B cell (primary cell): Measurements from ENCODE around the gene ZDHHC24. TPM values are rescaled to one million over a fixed set of nuclear protein-coding genes. Genes with fewer than 3 reads are reported as not detected.

ENCODE experiments used
- ATAC-seq: fragments of 200-7000 bp; cut with Tn5 transposase; one replicate; pipeline ENCODE4 v1.10.0; 2021; ENCODE audit warnings: low read depth, mild to moderate bottlenecking, moderate number of reproducible peaks, moderate library complexity
- CTCF ChIA-PET: fragments of 350-600 bp; sonication (Branson Sonifier 250); formaldehyde crosslinking; loops from one replicate; lab custom pipeline; 2021; ENCODE audit warnings: antibody characterized with exemption, inconsistent platforms; lab: Charles Lee
- POLR2A ChIA-PET: fragments of 350-600 bp; sonication (Branson Sonifier 250); formaldehyde crosslinking; loops from one replicate; lab custom pipeline; 2021; ENCODE audit warnings: antibody characterized with exemption; lab: Charles Lee
- DNase-seq: peaks from one replicate; pipeline ENCODE4 v3.0.0; 2013
- H2AFZ ChIP-seq: 2 replicates; pipeline ENCODE4 v1.6.1; 2012; ENCODE audit warnings: mild to moderate bottlenecking, low read depth, low read length; ENCODE audit not compliant: insufficient read depth, poor library complexity, severe bottlenecking
- H3K27ac ChIP-seq, 2 donors: 1 replicate in 1 of 2; 2 replicates in 1 of 2; pipeline ENCODE4 v1.5.1; 2012 to 2013; ENCODE audit warnings: low read length in 2 of 2, mild to moderate bottlenecking in 2 of 2, moderate library complexity in 1 of 2
- H3K27me3 ChIP-seq, 4 experiments: fragments of 200-600 bp in 1 of 4; sonication (generic) in 1 of 4; replicated peaks in 1 of 4; 1 replicate in 2 of 4; 2 replicates in 2 of 4; pipeline versions ENCODE4 v1.6.1 to v1.7.0; 2013 to 2016; ENCODE audit warnings: low read length in 3 of 4, mild to moderate bottlenecking in 2 of 4, mixed read lengths in 1 of 4, moderate library complexity in 1 of 4; ENCODE audit not compliant: insufficient read depth in 4 of 4, control insufficient read depth in 3 of 4; ENCODE audit errors: control extremely low read depth in 1 of 4
- H3K36me3 ChIP-seq, 2 experiments: replicated peaks in 1 of 2; 1 replicate in 1 of 2; 2 replicates in 1 of 2; pipeline versions ENCODE4 v1.6.1 to v1.7.1; 2013; ENCODE audit warnings: low read length in 1 of 2; ENCODE audit not compliant: insufficient read depth in 2 of 2, control insufficient read depth in 1 of 2; ENCODE audit errors: control extremely low read depth in 1 of 2, extremely low read depth in 1 of 2
- H3K4me1 ChIP-seq, 2 donors: fragments of 200-600 bp in 1 of 2; sonication (generic) in 1 of 2; 1 replicate in 1 of 2; 2 replicates in 1 of 2; pipeline versions ENCODE4 v1.5.1 to v1.6.1; 2013 to 2017; ENCODE audit warnings: low read length in 2 of 2; ENCODE audit not compliant: control insufficient read depth in 2 of 2, insufficient read depth in 2 of 2
- H3K4me2 ChIP-seq: replicated peaks from 2 replicates; pipeline ENCODE3; 2012; ENCODE audit warnings: mild to moderate bottlenecking, low read depth, low read length; ENCODE audit not compliant: poor library complexity, severe bottlenecking
- H3K4me3 ChIP-seq, 5 experiments: fragments of 200-600 bp in 1 of 5; sonication (generic) in 1 of 5; 1 replicate in 3 of 5; 2 replicates in 2 of 5; pipeline versions ENCODE4 v1.5.1 to v1.7.0; 2011 to 2016; ENCODE audit warnings: low read length in 4 of 5, mild to moderate bottlenecking in 4 of 5, low read depth in 2 of 5, control low read depth in 1 of 5, moderate library complexity in 1 of 5; ENCODE audit not compliant: insufficient read depth in 1 of 5; ENCODE audit errors: control extremely low read depth in 1 of 5, extremely low read depth in 1 of 5
- H3K79me2 ChIP-seq: fragments of 200-600 bp; sonication (generic); one replicate; pipeline ENCODE4 v1.6.0; 2016; ENCODE audit warnings: low read length; ENCODE audit not compliant: control insufficient read depth, insufficient read depth
- H3K9ac ChIP-seq: fragments of 200-600 bp; sonication (generic); 2 replicates; pipeline ENCODE4 v1.6.1; 2017; ENCODE audit warnings: mild to moderate bottlenecking, low read length, moderate library complexity
- H3K9me3 ChIP-seq, 3 donors: one replicate each; pipeline versions ENCODE4 v1.6.1 to v1.7.1; 2013; ENCODE audit warnings: low read length in 2 of 3; ENCODE audit not compliant: control insufficient read depth in 2 of 3, insufficient read depth in 1 of 3; ENCODE audit errors: control extremely low read depth in 1 of 3
- H4K20me1 ChIP-seq: 2 replicates; pipeline ENCODE4 v1.6.0; 2012; ENCODE audit warnings: mild to moderate bottlenecking, low read length; ENCODE audit not compliant: insufficient read depth, control insufficient read depth, poor library complexity, severe bottlenecking
- H3K27ac Mint-ChIP-seq: one replicate; pipeline ENCODE4 v1.8.0; 2021; ENCODE audit warnings: mixed read lengths
- H3K27me3 Mint-ChIP-seq: one replicate; pipeline ENCODE4 v1.8.0; 2021; ENCODE audit warnings: mixed read lengths
- H3K4me1 Mint-ChIP-seq: one replicate; pipeline ENCODE4 v1.8.0; 2021; ENCODE audit warnings: mixed read lengths
- H3K4me3 Mint-ChIP-seq: one replicate; pipeline ENCODE4 v1.8.0; 2021; ENCODE audit warnings: mixed read lengths
- H3K9me3 Mint-ChIP-seq: one replicate; pipeline ENCODE4 v1.8.0; 2022; ENCODE audit warnings: mixed read lengths; ENCODE audit not compliant: insufficient read depth
- CTCF ChIP-seq: fragments of 200-600 bp; IDR thresholded peaks from one replicate; pipeline ENCODE4 v1.8.0; 2022; ENCODE audit warnings: antibody characterized with exemption, mild to moderate bottlenecking
- EZH2 ChIP-seq: IDR thresholded peaks from 2 replicates; pipeline ENCODE4 v1.6.1; 2012; ENCODE audit warnings: borderline replicate concordance, low read depth, mild to moderate bottlenecking, moderate library complexity, low read length; ENCODE audit not compliant: insufficient read depth, poor library complexity, severe bottlenecking
- WGBS: methylation state at CpG from one replicate; pipeline ENCODE4 v1.1.5; 2013; ENCODE audit warnings: missing lambda C conversion rate; ENCODE audit not compliant: insufficient coverage; 5-methylcytosine and 5-hydroxymethylcytosine counted together
- intact Hi-C: fragments of 100-400 bp; cut with micrococcal nuclease; formaldehyde crosslinking; loops from one replicate; pipeline ENCODE4 v1.10.0; 2022
- polyA plus RNA-seq: library from polyadenylated mRNA; depleted of rRNA; stranded (reverse); fragments of >200 nt; gene quantifications from 2 replicates; pipeline ENCODE4 v1.2.3, GENCODE V29; 2012
- total RNA-seq, 2 donors: library from RNA; stranded (reverse); fragments of 120-200 nt in 1 of 2; gene quantifications; 1 replicate in 1 of 2; 2 replicates in 1 of 2; pipeline versions ENCODE4 v1.2.3 to v1.2.4, GENCODE V29; 2013 to 2022

ZDHHC24 gene
- total and polyA plus RNA-seq, 2 donors (not counting 1 experiment from before 2014, with no cell fraction given): 29.7 to 32.6 TPM

GRCh38 chr11:66568124-66568916 is 22.5 kb upstream of the ZDHHC24 start, which contains the start of gene CTSF:
Gene CTSF (minus strand): TSS chr11:66568606. CDS start chr11:66568486, 120 bp downstream.
- CTCF ChIA-PET: interaction anchor here (0.7 to 3.2 kb wide), 7 partner anchors 10 to 161 kb away, joined by 3 to 21 read pairs (median 4); partner anchors contain the start of genes RBM14, RBM4B and ZDHHC24
- POLR2A ChIA-PET: interaction anchor here (1.3 kb wide), 1 partner anchor 110 kb away, joined by 3 read pairs; no protein-coding TSS in a partner anchor
- H3K4me2 ChIP-seq: peak within 1 kb of the TSS; percentile 94
- intact Hi-C loops: no loop called here
- H3K36me3 ChIP-seq: no peaks in the 10 kb centered on the region
- H3K4me1 ChIP-seq: peaks cover 9 to 11% of the 10 kb centered on the region in 2 donors
- WGBS: 8% methylated on average over 77 of the region's 77 CpGs
- H3K9me3 ChIP-seq: no peaks in the 10 kb centered on the region
- TF ChIP-seq CTCF (no peak), EZH2 (no peak)
- peak within 1 kb of the TSS; percentile 69 for H3K9ac ChIP-seq
- no peak within 1 kb of the TSS for H3K27ac ChIP-seq
- no peaks in the 10 kb centered on the region for H4K20me1 ChIP-seq
- Mint-ChIP-seq H3K27me3 (peaks cover 9% of the 10 kb centered on the region), H3K27ac (peak within 1 kb of the TSS; percentile 65), H3K4me3 (peak within 1 kb of the TSS; percentile 86), H3K4me1 (peaks cover 10% of the 10 kb centered on the region), H3K9me3 (no peaks in the 10 kb centered on the region)
- ATAC-seq (peak; percentile 96), DNase-seq (peak; percentile 74)
- peak within 1 kb of the TSS in 4 of 5 experiments; percentile 37 to 69 (median 58) for H3K4me3 ChIP-seq
- peaks cover 0 to 22% (median 3%) of the 10 kb centered on the region in 4 experiments for H3K27me3 ChIP-seq
- H3K79me2 ChIP-seq: no peaks in the 10 kb centered on the region
- peak within 1 kb of the TSS; percentile 91 for H2AFZ ChIP-seq

GRCh38 chr11:66567787-66568123 is 21.9 kb upstream of the ZDHHC24 start:
- ChIA-PET CTCF (interaction anchor here (1.0 to 3.2 kb wide), 6 partner anchors 10 to 241 kb away, joined by 3 to 21 read pairs (median 4); partner anchors contain the start of genes RBM4B and ZDHHC24), POLR2A (interaction anchor here (1.3 kb wide), 1 partner anchor 111 kb away, joined by 3 read pairs; no protein-coding TSS in a partner anchor)
- H3K4me3 ChIP-seq: peak overlapping the region in 3 of 5 experiments; percentile 55 to 69 (median 61)
- no peaks in the 10 kb centered on the region for H3K9me3 ChIP-seq
- TF ChIP-seq EZH2 (no peak), CTCF (no peak)
- Mint-ChIP-seq H3K27ac (peak overlapping the region; percentile 50), H3K4me1 (peaks cover 10% of the 10 kb centered on the region), H3K4me3 (peak overlapping the region; percentile 78), H3K9me3 (no peaks in the 10 kb centered on the region), H3K27me3 (peaks cover 9% of the 10 kb centered on the region)
- H3K27me3 ChIP-seq: peaks cover 0 to 22% (median 3%) of the 10 kb centered on the region in 4 experiments
- H3K36me3 ChIP-seq: no peaks in the 10 kb centered on the region
- ATAC-seq (no peak), DNase-seq (no peak)
- intact Hi-C loops: no loop called here
- H3K79me2 ChIP-seq: no peaks in the 10 kb centered on the region
- WGBS: 71% methylated on average over 14 of the region's 15 CpGs
- H3K27ac ChIP-seq: no peak overlapping the region
- H3K4me2 ChIP-seq: peak overlapping the region; percentile 94
- peak overlapping the region; percentile 69 for H3K9ac ChIP-seq
- H2AFZ ChIP-seq: peak overlapping the region; percentile 91
- peaks cover 9 to 11% of the 10 kb centered on the region in 2 donors for H3K4me1 ChIP-seq
- no peaks in the 10 kb centered on the region for H4K20me1 ChIP-seq
